GM12878 (cell line): ENCODE data around the gene TGFBR1. TPM values are rescaled to one million over a fixed set of nuclear protein-coding genes. Genes with fewer than 3 reads are reported as not detected.

Source experiments
- ATAC-seq: fragments of 200-7000 bp; cut with Tn5 transposase; 3 replicates; pipeline ENCODE4 v1.9.1; 2020; ENCODE audit warnings: mild to moderate bottlenecking, moderate library complexity
- BruUV-seq: library from RNA; stranded (reverse); fragments of 400-500 nt; replicated peaks from 2 replicates; lab custom pipeline; 2021; lab: Mats Ljungman, UMichigan
- CTCF ChIA-PET: fragments of 300-600 bp; sonication (Branson Sonifier 250); formaldehyde crosslinking; extraction: SDS; loops from one replicate; lab custom pipeline; 2021; ENCODE audit warnings: inconsistent platforms; lab: Yijun Ruan, JAX
- POLR2A ChIA-PET: fragments of 350-600 bp; formaldehyde crosslinking; extraction: SDS; loops from one replicate; lab custom pipeline; 2021; ENCODE audit warnings: inconsistent platforms; lab: Charles Lee
- RAD21 ChIA-PET: fragments of 300-600 bp; sonication (Branson Sonifier 250); formaldehyde crosslinking; loops from one replicate; lab custom pipeline; 2023; ENCODE audit warnings: antibody characterized with exemption; ENCODE audit not compliant: unreplicated experiment; lab: Charles Lee
- SMC1A ChIA-PET: fragments of 300-600 bp; sonication (Branson Sonifier 250); formaldehyde crosslinking; loops from one replicate; lab custom pipeline; 2023; ENCODE audit not compliant: unreplicated experiment, uncharacterized antibody; lab: Charles Lee
- DNase-seq: peaks from one replicate; pipeline ENCODE4 v3.0.0-alpha.2; 2011; ENCODE audit warnings: low read depth, low spot score
- FAIRE-seq: peaks from 3 replicates; lab custom pipeline; 2011; peaks lifted over from hg19 to GRCh38; lab: Jason Lieb, UNC
- H2AFZ ChIP-seq: 2 replicates; pipeline ENCODE4 v1.6.0; 2011; ENCODE audit warnings: low read depth, low read length, control low read depth; ENCODE audit not compliant: control insufficient read depth
- H3K27ac ChIP-seq: 2 replicates; pipeline ENCODE4 v1.5.1; 2011; ENCODE audit warnings: control low read depth; ENCODE audit not compliant: control insufficient read depth, insufficient read depth
- H3K27me3 ChIP-seq, 2 experiments: replicated peaks in 1 of 2; 2 replicates each; pipeline versions ENCODE4 v1.6.0 to v1.6.1; 2011; ENCODE audit warnings: low read length in 1 of 2; ENCODE audit not compliant: control insufficient read depth in 2 of 2, insufficient read depth in 2 of 2
- H3K36me3 ChIP-seq, 2 experiments: 2 replicates each; pipeline ENCODE4 v1.5.1; 2011; ENCODE audit warnings: low read length in 1 of 2; ENCODE audit not compliant: control insufficient read depth in 2 of 2, insufficient read depth in 2 of 2
- H3K4me1 ChIP-seq: 2 replicates; pipeline ENCODE4 v1.6.1; 2011; ENCODE audit warnings: mild to moderate bottlenecking, low read length, moderate library complexity, mixed read lengths; ENCODE audit not compliant: control insufficient read depth, insufficient read depth
- H3K4me2 ChIP-seq: 2 replicates; pipeline ENCODE4 v1.6.0; 2011; ENCODE audit warnings: control low read depth; ENCODE audit not compliant: control insufficient read depth, insufficient read depth
- H3K4me3 ChIP-seq: fragments of 200-600 bp; sonication (generic); 2 replicates; pipeline ENCODE4 v1.5.1; 2016
- H3K79me2 ChIP-seq: 2 replicates; pipeline ENCODE4 v1.6.0; 2011; ENCODE audit warnings: low read length; ENCODE audit not compliant: control insufficient read depth, insufficient read depth
- H3K9ac ChIP-seq: 2 replicates; pipeline ENCODE4 v1.8.0; 2011; ENCODE audit warnings: low read length, control low read depth, mixed read lengths; ENCODE audit not compliant: control insufficient read depth, insufficient read depth
- H3K9me3 ChIP-seq: replicated peaks from 3 replicates; pipeline ENCODE4 v1.5.1; 2011; ENCODE audit warnings: mild to moderate bottlenecking, low read length; ENCODE audit not compliant: control insufficient read depth, insufficient read depth
- H4K20me1 ChIP-seq: 2 replicates; pipeline ENCODE4 v1.6.0; 2011; ENCODE audit not compliant: control insufficient read depth, insufficient read depth
- CBX3 ChIP-seq: fragments of 200-600 bp; sonication (generic); IDR thresholded peaks from 2 replicates; pipeline ENCODE4 v1.6.1; 2016; ENCODE audit warnings: low read depth, borderline replicate concordance
- E2F8 ChIP-seq: fragments of 450-650 bp; IDR thresholded peaks from 2 replicates; pipeline ENCODE4 v1.6.1; 2018; ENCODE audit warnings: mild to moderate bottlenecking, low read depth, moderate library complexity; ENCODE audit not compliant: partially characterized antibody
- ETV6 ChIP-seq, 2 experiments: fragments of 450-650 bp in 1 of 2; IDR thresholded peaks in 1 of 2; conservative IDR thresholded peaks in 1 of 2; 2 replicates each; pipeline ENCODE4 v1.6.1; 2014; ENCODE audit warnings: antibody characterized with exemption in 1 of 2, borderline replicate concordance in 1 of 2, low read depth in 1 of 2, mild to moderate bottlenecking in 1 of 2, moderate library complexity in 1 of 2
- FOXM1 ChIP-seq: IDR thresholded peaks from 2 replicates; pipeline ENCODE4 v1.6.1; 2012; ENCODE audit warnings: low read depth, mild to moderate bottlenecking, inconsistent platforms, low read length, moderate library complexity
- HDAC6 ChIP-seq: fragments of 200-600 bp; sonication (generic); IDR thresholded peaks from one replicate; pipeline ENCODE4 v1.8.0; 2017; ENCODE audit warnings: antibody characterized with exemption; ENCODE audit not compliant: unreplicated experiment
- HDGF ChIP-seq: fragments of 450-650 bp; IDR thresholded peaks from 2 replicates; pipeline ENCODE4 v1.6.1; 2016; ENCODE audit warnings: antibody characterized with exemption
- NBN ChIP-seq: fragments of 450-650 bp; IDR thresholded peaks from 2 replicates; pipeline ENCODE4 v1.6.1; 2016
- RB1 ChIP-seq: fragments of 450-650 bp; formaldehyde crosslinking; IDR thresholded peaks from 2 replicates; pipeline ENCODE4 v1.6.1; 2017; ENCODE audit warnings: mild to moderate bottlenecking, borderline replicate concordance
- ZBTB40 ChIP-seq: fragments of 450-650 bp; IDR thresholded peaks from 2 replicates; pipeline ENCODE4 v1.6.1; 2016; ENCODE audit warnings: mild to moderate bottlenecking, moderate library complexity, borderline replicate concordance
- WGBS: methylation state at CpG from one replicate; pipeline ENCODE4 v1.1.6; 2016; ENCODE audit warnings: low lambda C conversion rate; ENCODE audit not compliant: insufficient replicate concordance, insufficient coverage; ENCODE audit errors: missing lambda C conversion rate; 5-methylcytosine and 5-hydroxymethylcytosine counted together
- in situ Hi-C: fragments of 300-500 bp; cut with MboI; formaldehyde crosslinking; loops from 9 replicates; pipeline ENCODE4 v1.14.3; 2018; ENCODE audit warnings: mixed read lengths
- intact Hi-C: fragments of 100-400 bp; cut with micrococcal nuclease; formaldehyde crosslinking; loops from one replicate; pipeline ENCODE4 v1.14.2; 2022; ENCODE audit not compliant: unreplicated experiment
- polyA plus RNA-seq, 11 experiments: library from polyadenylated mRNA; depleted of rRNA in 4 of 11; unstranded in 6 of 11; stranded (reverse) in 5 of 11; fragments of >200 nt; fragmentation: Nextera tagmentation in 4 of 11; fragmentation: Illumina TruSeq in 1 of 11; extraction: Ambion mirVana in 4 of 11; extraction: Trizol in 1 of 11; gene quantifications; 1 replicate in 1 of 11; 2 replicates in 10 of 11; pipeline versions ENCODE4 v1.2.1 to v1.2.3, GENCODE V29; 2011 to 2016; ENCODE audit warnings: inconsistent platforms in 2 of 11, missing spikeins in 2 of 11, low read depth in 1 of 11
- total RNA-seq, 4 experiments: library from RNA; depleted of rRNA in 3 of 4; stranded (reverse); fragments of >200 nt in 3 of 4; fragmentation: Illumina TruSeq in 1 of 4; extraction: Trizol in 1 of 4; gene quantifications; 2 replicates each; pipeline versions ENCODE4 v1.2.1 to v1.2.3, GENCODE V29; 2013 to 2021

TGFBR1 gene
- total and polyA plus RNA-seq, 10 of the 15 experiments (the other 5 are each of a cell fraction or from before 2014, with no cell fraction given) = 2.9 to 27.2 (median 16.6) TPM

GRCh38 chr9:99090336-99091130, 14.4 kb upstream of the TGFBR1 start:
- no peaks in the 10 kb centered on the region; the same call in 2 of the 3 replicates for H3K9me3 ChIP-seq
- H3K27me3 ChIP-seq = no peaks in the 10 kb centered on the region
- H3K79me2 ChIP-seq = no peaks in the 10 kb centered on the region
- in situ Hi-C loops (no loop called here), intact Hi-C loops (no loop called here)
- no peak overlapping the region for H3K9ac ChIP-seq
- no TSS peak for BruUV-seq
- RAD21 ChIA-PET = interaction anchor here (0.7 kb wide), 1 partner anchor 148 kb away, joined by 3 read pairs; no protein-coding TSS in a partner anchor
- ATAC-seq (no peak), DNase-seq (no peak), FAIRE-seq (no peak)
- no peak overlapping the region for H2AFZ ChIP-seq
- no peak for TF ChIP-seq FOXM1
- TF ChIP-seq HDGF = no peak
- no peak for TF ChIP-seq ETV6 (conservative IDR thresholded peaks at IDR 0.05 in 1 of 2, IDR thresholded peaks at IDR 0.05 in 1 of 2; ENCODE audit: borderline replicate concordance in 1 of 2, low read depth in 1 of 2)
- TF ChIP-seq E2F8 = no peak
- no peak for TF ChIP-seq HDAC6
- no peak for TF ChIP-seq NBN
- no peak for TF ChIP-seq RB1
- no peak for TF ChIP-seq ZBTB40
- TF ChIP-seq CBX3 = no peak
- SMC1A ChIA-PET = no interaction called here
- H3K4me3 ChIP-seq = no peak overlapping the region
- POLR2A ChIA-PET = no interaction called here
- no peak overlapping the region for H3K4me2 ChIP-seq
- H3K36me3 ChIP-seq = no peaks in the 10 kb centered on the region
- H3K27ac ChIP-seq = no peak overlapping the region
- H3K4me1 ChIP-seq = no peaks in the 10 kb centered on the region
- 43% methylated on average over 5 of the region's 5 CpGs for WGBS
- H4K20me1 ChIP-seq = no peaks in the 10 kb centered on the region
- CTCF ChIA-PET = interaction anchor here (1.1 kb wide), 1 partner anchor 13 kb away, joined by 6 read pairs; no protein-coding TSS in a partner anchor
